Prostate gland (tissue), 2 donors: ENCODE measurements around the gene TMEM212. TPM values are rescaled to one million over a fixed set of nuclear protein-coding genes. Genes with fewer than 3 reads are reported as not detected.
A peak's percentile ranks its signal among the peaks of the same experiment; 100 is the strongest.

Experiments used
- DNase-seq: peaks from one replicate; pipeline ENCODE4 v3.0.0-alpha.2; 2019; ENCODE audit warnings: low spot score
- H3K27ac ChIP-seq, 2 donors: fragments of 200-600 bp; sonication (generic); 2 replicates each; pipeline ENCODE4 v1.5.1; 2017 to 2019
- H3K27me3 ChIP-seq: fragments of 200-600 bp; sonication (generic); replicated peaks from 2 replicates; pipeline ENCODE4 v1.5.1; 2019; ENCODE audit not compliant: insufficient read depth
- H3K36me3 ChIP-seq, 2 donors: fragments of 200-600 bp; sonication (generic); 1 replicate in 1 of 2; 2 replicates in 1 of 2; pipeline versions ENCODE4 v1.5.1 to v1.8.1; 2017 to 2019
- H3K4me1 ChIP-seq: fragments of 200-600 bp; sonication (generic); replicated peaks from 2 replicates; pipeline ENCODE4 v1.5.1; 2019
- H3K4me3 ChIP-seq, 2 donors: fragments of 200-600 bp; sonication (generic); 2 replicates each; pipeline ENCODE4 v1.5.1; 2017 to 2019
- H3K9me3 ChIP-seq: fragments of 200-600 bp; sonication (generic); 2 replicates; pipeline ENCODE4 v1.5.1; 2017
- POLR2A ChIP-seq: fragments of 450-650 bp; IDR thresholded peaks from one replicate; pipeline ENCODE4 v1.6.1; 2016; ENCODE audit warnings: antibody characterized with exemption, mild to moderate bottlenecking
- POLR2AphosphoS5 ChIP-seq: sonication (generic); formaldehyde crosslinking; IDR thresholded peaks from one replicate; pipeline ENCODE4 v1.6.1; 2017; ENCODE audit warnings: antibody characterized with exemption
- whole genome bisulfite sequencing: methylation state at CpG from one replicate; pipeline ENCODE4 v1.1.5; 2018; 5-methylcytosine and 5-hydroxymethylcytosine counted together
- intact Hi-C: fragments of 100-400 bp; cut with DNase I; formaldehyde crosslinking; loops from one replicate; pipeline ENCODE4 v1.14.2; 2022
- total RNA-seq, 2 donors: library from RNA; depleted of rRNA; stranded (reverse); fragments of >200 nt; gene quantifications; one replicate each; pipeline ENCODE4 v1.1.0, GENCODE V29; 2016
- TF ChIP-seq, protein P1 (sequence below), 4 experiments: fragments of 200-600 bp in 2 of 4; fragments of 450-650 bp in 2 of 4; sonication (generic) in 2 of 4; IDR thresholded peaks; 1 replicate in 3 of 4; 2 replicates in 1 of 4; pipeline ENCODE4 v1.5.1; 2016 to 2019; ENCODE audit warnings: antibody characterized with exemption in 4 of 4, mild to moderate bottlenecking in 2 of 4, moderate library complexity in 2 of 4

Gene TMEM212
- total RNA-seq, 2 donors from 2014 or later = not detected

DNA sequence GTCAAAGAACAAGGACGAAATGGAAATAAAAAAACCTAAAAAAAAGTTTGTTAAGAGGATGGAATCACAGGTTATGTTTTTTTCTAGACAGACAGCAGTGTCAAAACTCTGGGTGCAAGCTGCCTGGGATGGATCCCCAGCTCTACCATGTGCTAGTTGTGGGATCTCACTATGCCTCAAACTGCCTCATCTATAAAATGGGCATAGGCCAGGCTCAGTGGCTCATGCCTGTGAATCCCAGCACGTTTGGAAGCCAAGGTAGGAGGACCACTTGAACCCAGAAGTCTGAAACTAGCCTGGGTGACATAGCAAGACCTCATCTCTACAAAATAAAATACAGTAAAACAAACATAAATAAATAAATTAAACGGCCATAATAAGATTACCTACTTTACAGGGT, 37.5 kb upstream of the TMEM212 start:
- DNase-seq = no peak
- no peak overlapping the region for H3K4me3 ChIP-seq
- peak overlapping the region; percentile 22 to 23 for H3K27ac ChIP-seq
- no peaks in the 10 kb centered on the region for H3K4me1 ChIP-seq
- H3K36me3 ChIP-seq = no peaks in the 10 kb centered on the region
- H3K9me3 ChIP-seq = no peaks in the 10 kb centered on the region
- H3K27me3 ChIP-seq = no peaks in the 10 kb centered on the region
- TF ChIP-seq POLR2A = no peak
- TF ChIP-seq, protein P1, sequence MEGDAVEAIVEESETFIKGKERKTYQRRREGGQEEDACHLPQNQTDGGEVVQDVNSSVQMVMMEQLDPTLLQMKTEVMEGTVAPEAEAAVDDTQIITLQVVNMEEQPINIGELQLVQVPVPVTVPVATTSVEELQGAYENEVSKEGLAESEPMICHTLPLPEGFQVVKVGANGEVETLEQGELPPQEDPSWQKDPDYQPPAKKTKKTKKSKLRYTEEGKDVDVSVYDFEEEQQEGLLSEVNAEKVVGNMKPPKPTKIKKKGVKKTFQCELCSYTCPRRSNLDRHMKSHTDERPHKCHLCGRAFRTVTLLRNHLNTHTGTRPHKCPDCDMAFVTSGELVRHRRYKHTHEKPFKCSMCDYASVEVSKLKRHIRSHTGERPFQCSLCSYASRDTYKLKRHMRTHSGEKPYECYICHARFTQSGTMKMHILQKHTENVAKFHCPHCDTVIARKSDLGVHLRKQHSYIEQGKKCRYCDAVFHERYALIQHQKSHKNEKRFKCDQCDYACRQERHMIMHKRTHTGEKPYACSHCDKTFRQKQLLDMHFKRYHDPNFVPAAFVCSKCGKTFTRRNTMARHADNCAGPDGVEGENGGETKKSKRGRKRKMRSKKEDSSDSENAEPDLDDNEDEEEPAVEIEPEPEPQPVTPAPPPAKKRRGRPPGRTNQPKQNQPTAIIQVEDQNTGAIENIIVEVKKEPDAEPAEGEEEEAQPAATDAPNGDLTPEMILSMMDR (IDR thresholded peaks at IDR 0.05) = no peak
- no peak for TF ChIP-seq POLR2AphosphoS5
- intact Hi-C loops = no loop called here
- WGBS = 56% methylated on average over 3 of the region's 3 CpGs

DNA sequence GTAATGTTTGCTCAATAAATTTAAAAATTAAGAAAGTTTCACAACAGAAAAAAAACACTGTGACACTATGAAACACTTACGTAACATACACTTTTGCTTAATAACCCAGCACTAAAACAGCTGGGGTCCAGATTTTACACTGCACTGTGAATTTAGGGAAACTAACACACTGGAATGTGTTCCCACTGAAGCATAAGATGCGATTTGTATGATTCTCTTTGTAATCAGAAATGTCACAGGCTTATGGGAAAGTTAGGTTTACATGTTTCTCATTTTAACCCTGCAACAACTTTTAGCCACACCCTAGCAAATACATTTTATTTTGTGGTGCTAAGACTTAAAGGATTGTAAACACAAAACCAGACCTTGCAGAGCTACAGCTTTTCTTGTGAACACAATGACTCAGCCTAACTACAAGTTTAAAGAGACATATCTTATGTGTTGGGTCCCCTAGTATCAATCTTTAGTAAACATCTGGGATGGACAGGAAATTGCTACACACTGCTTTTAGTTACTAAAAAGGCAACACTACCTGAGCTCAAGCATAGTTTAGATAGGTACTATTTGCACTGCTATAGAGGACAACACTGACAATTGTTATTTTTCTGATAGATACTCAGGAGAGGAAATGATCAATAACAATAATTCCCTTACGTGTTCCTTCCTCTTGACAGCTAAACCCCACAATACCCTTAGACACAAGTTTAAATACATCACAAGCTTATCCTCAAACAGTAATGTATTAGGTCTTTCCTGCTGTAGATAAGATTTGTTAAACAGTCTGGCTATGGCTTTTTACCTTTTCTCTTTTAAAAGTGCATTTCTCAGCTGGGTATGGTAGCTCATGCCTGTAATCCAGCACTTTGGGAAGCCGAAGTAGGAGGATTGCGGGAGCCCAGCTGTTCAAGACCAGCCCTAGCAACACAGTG, 36.7 kb upstream of the TMEM212 start:
- no peaks in the 10 kb centered on the region for H3K36me3 ChIP-seq
- 67% methylated on average over 5 of the region's 5 CpGs for WGBS
- no peak for DNase-seq
- TF ChIP-seq POLR2AphosphoS5 (no peak), POLR2A (no peak)
- TF ChIP-seq, protein P1 (IDR thresholded peaks at IDR 0.05) = no peak
- H3K9me3 ChIP-seq = no peaks in the 10 kb centered on the region
- H3K27me3 ChIP-seq = no peaks in the 10 kb centered on the region
- H3K27ac ChIP-seq = no peak overlapping the region
- no peak overlapping the region for H3K4me3 ChIP-seq
- intact Hi-C loops = no loop called here
- H3K4me1 ChIP-seq = no peaks in the 10 kb centered on the region

DNA sequence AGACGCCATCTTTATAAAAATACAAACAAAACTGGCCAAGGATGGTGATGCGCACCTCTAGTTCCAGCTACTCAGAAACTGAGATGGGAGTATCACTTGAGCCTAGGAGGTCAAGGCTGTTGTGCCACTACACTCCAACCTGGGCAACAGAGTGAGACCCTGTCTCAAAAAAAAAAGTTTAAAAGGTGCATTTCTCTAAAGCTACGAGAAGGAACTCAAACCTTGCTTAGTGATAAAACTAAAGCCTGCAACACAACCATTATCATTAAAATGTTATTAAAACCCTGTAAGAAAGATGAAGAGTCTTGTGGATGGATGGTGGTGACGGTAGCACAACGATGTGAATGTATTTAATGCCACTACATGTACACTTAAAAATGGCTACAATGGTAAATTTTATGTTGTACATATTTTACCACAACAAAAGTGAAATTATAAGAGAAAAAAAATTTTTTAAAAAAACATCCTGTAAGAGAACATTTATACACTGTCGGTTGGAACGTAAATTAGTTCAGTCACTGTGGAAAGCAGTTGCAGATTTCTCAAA, 35.9 kb upstream of the TMEM212 start:
- Histone ChIP-seq H3K27me3 (no peaks in the 10 kb centered on the region), H3K4me1 (no peaks in the 10 kb centered on the region), H3K36me3 (no peaks in the 10 kb centered on the region), H3K9me3 (no peaks in the 10 kb centered on the region), H3K27ac (no peak overlapping the region), H3K4me3 (no peak overlapping the region)
- intact Hi-C loops = no loop called here
- 96% methylated on average over 7 of the region's 7 CpGs for WGBS
- TF ChIP-seq POLR2AphosphoS5 = no peak
- no peak for TF ChIP-seq POLR2A
- TF ChIP-seq, protein P1 (IDR thresholded peaks at IDR 0.05) = no peak
- no peak for DNase-seq

DNA sequence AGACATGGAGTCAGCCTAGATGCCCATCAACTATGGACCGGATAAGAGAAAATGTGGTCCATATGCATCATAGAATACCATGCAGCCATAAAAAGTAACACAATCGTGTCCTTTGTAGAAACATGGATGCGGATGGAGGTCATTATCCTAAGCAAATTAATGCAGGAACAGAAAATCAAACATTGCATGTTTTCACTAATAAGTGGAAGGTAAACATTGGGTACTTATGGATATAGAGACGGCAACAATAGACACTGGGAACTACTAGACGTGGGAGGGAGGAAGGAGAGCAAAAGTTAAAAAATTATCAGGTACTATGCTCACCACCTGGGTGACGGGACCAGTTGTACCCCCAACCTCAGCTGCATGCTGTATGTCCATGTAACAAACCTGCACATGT, 35.3 kb upstream of the TMEM212 start:
- Histone ChIP-seq H3K27ac (no peak overlapping the region), H3K9me3 (no peaks in the 10 kb centered on the region), H3K4me1 (no peaks in the 10 kb centered on the region), H3K27me3 (no peaks in the 10 kb centered on the region), H3K36me3 (no peaks in the 10 kb centered on the region), H3K4me3 (no peak overlapping the region)
- no peak for DNase-seq
- WGBS = 94% methylated on average over 6 of the region's 6 CpGs
- TF ChIP-seq POLR2A (no peak), POLR2AphosphoS5 (no peak)
- TF ChIP-seq, protein P1 (IDR thresholded peaks at IDR 0.05) = no peak
- intact Hi-C loops = no loop called here

DNA sequence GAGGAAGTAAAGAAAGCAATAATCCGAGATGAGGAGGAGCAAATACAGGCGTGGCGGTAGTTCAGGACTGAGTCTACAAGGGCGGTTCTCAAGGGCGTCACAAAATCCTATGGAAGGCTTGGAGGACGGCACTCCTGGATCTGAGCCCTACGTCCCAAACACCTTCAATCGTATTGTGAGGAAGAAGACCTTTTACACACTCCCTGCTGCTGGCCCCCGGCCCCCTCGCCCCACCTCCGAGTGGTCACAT, 33.6 kb upstream of the TMEM212 start:
- Histone ChIP-seq H3K4me3 (peak overlapping the region; percentile 45 to 47), H3K9me3 (no peaks in the 10 kb centered on the region), H3K27me3 (no peaks in the 10 kb centered on the region), H3K36me3 (no peaks in the 10 kb centered on the region), H3K27ac (peak overlapping the region; percentile 65 to 79), H3K4me1 (no peaks in the 10 kb centered on the region)
- intact Hi-C loops = no loop called here
- DNase-seq = no peak
- TF ChIP-seq, protein P1 (IDR thresholded peaks at IDR 0.05) = no peak
- TF ChIP-seq POLR2AphosphoS5 = no peak
- no peak for TF ChIP-seq POLR2A
- 4% methylated on average over 11 of the region's 11 CpGs for WGBS
